Measurements from ENCODE around the gene PTPRG.

GRCh38 chr3:61824553-61825135 lies 263.3 kb downstream of the PTPRG start:
- no peak for TF ChIP-seq CBX3 (IDR thresholded peaks at IDR 0.05; ENCODE audit: low read depth)
- TF ChIP-seq EZH2 (IDR thresholded peaks at IDR 0.05), result no peak
- TF ChIP-seq TCF7L2 (IDR thresholded peaks at IDR 0.05; ENCODE audit: borderline replicate concordance, extremely low read depth, insufficient read depth, insufficient read length), result no peak
- no peak for TF ChIP-seq ZNF274 (IDR thresholded peaks at IDR 0.05; ENCODE audit: low read depth, low read length)
